ENCODE measurements around the gene TM9SF3. TPM values are rescaled to one million over a fixed set of nuclear protein-coding genes. Genes with fewer than 3 reads are reported as not detected.

Gene TM9SF3
- total and polyA plus RNA-seq, 8 donors: 28.6 to 343 (median 72.2) TPM

DNA sequence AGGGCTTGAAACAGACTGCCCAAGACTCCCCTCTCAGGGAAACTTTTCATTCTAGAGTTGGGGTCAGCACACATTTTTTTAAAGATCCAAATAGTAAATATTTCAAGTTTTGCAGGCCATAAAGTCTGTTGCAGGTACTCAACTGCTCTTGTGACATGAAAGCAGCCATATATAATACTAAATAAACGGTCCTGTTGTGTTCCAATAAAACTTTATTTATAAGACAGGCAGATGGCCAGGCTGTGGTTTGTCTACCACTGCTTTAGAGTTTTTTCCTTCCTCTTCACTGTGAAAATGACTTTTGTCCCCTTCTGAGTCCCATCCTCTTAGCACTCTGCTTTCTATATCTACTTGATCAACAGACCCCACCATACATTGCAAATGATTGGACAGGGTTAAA is 40.5 kb upstream of the TM9SF3 start:
- DNase-seq: no peak
- H3K27me3 ChIP-seq: no peaks in the 10 kb centered on the region
- peaks cover under 1 to 25% (median 18%) of the 10 kb centered on the region in 4 donors for H3K4me1 ChIP-seq
- H3K9me3 ChIP-seq: no peaks in the 10 kb centered on the region
- 83 to 98% (median 87%) methylated on average over 1 of the region's 1 CpG for WGBS, 5 donors
- TF ChIP-seq, protein P1, sequence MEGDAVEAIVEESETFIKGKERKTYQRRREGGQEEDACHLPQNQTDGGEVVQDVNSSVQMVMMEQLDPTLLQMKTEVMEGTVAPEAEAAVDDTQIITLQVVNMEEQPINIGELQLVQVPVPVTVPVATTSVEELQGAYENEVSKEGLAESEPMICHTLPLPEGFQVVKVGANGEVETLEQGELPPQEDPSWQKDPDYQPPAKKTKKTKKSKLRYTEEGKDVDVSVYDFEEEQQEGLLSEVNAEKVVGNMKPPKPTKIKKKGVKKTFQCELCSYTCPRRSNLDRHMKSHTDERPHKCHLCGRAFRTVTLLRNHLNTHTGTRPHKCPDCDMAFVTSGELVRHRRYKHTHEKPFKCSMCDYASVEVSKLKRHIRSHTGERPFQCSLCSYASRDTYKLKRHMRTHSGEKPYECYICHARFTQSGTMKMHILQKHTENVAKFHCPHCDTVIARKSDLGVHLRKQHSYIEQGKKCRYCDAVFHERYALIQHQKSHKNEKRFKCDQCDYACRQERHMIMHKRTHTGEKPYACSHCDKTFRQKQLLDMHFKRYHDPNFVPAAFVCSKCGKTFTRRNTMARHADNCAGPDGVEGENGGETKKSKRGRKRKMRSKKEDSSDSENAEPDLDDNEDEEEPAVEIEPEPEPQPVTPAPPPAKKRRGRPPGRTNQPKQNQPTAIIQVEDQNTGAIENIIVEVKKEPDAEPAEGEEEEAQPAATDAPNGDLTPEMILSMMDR (IDR thresholded peaks at IDR 0.05): no peak
- TF ChIP-seq POLR2AphosphoS5 (IDR thresholded peaks at IDR 0.05) (no peak), EP300 (IDR thresholded peaks at IDR 0.05) (no peak), POLR2A (IDR thresholded peaks at IDR 0.05) (no peak)
- H3K36me3 ChIP-seq: peaks cover 0 to 29% (median 2%) of the 10 kb centered on the region in 4 donors
- H3K4me3 ChIP-seq: no peak overlapping the region
- intact Hi-C loops (cut with DNase I; ENCODE audit: low total_unique reads): no loop called here
- no peak overlapping the region for H3K27ac ChIP-seq

DNA sequence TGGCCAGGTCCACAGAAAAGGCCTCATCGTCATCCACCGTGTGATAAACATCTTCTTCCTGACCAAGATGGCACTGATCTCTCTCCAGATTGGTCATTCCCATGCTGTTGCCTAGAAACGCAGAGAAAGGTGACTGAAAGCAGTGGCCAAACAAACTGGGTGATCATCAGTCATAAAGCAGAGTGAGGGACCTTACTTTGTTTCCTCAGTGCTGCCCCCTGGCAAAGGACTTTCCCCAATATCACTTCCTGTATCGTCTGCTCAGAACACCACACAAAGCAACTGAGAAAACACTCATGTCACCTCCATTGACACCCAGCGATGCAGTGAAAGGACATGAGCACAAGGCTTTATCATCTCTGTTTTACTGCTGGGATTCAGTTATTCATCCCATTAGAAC is 40.0 kb upstream of the TM9SF3 start:
- H3K27me3 ChIP-seq: no peaks in the 10 kb centered on the region
- DNase-seq: no peak
- H3K4me1 ChIP-seq: peaks cover 5 to 30% (median 23%) of the 10 kb centered on the region in 4 donors
- 83 to 91% (median 86%) methylated on average over 5 of the region's 5 CpGs for WGBS, 5 donors
- no peak for TF ChIP-seq EP300 (IDR thresholded peaks at IDR 0.05)
- no peak for TF ChIP-seq POLR2AphosphoS5 (IDR thresholded peaks at IDR 0.05)
- TF ChIP-seq POLR2A (IDR thresholded peaks at IDR 0.05): no peak
- TF ChIP-seq, protein P1 (IDR thresholded peaks at IDR 0.05): no peak
- no peaks in the 10 kb centered on the region for H3K9me3 ChIP-seq
- no peak overlapping the region for H3K4me3 ChIP-seq
- no peak overlapping the region for H3K27ac ChIP-seq
- intact Hi-C loops (cut with DNase I; ENCODE audit: low total_unique reads): no loop called here
- peaks cover 0 to 29% (median 2%) of the 10 kb centered on the region in 4 donors for H3K36me3 ChIP-seq

DNA sequence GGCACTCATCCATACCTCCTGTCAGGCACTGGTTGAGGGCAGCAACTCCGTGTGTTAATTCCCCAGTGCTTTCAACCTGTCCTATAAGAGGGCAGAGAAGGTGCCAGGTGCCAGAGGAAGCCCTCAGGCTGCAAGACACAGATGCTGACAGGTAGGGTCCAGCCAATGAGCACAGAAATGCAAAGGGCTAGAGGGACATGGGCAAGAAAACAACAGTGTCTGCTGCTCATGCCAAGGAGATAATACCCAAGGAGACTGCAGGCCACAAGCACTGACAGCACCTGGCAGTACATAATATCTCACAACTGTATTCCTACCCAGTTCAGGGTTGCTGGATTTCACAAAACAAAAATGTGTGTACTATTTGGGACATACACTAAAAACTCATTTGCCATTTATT is 38.4 kb upstream of the TM9SF3 start:
- H3K27ac ChIP-seq: peak overlapping the region in 1 of 5 donors; percentile 58
- no peak for TF ChIP-seq POLR2A (IDR thresholded peaks at IDR 0.05)
- TF ChIP-seq POLR2AphosphoS5 (IDR thresholded peaks at IDR 0.05): no peak
- TF ChIP-seq EP300 (IDR thresholded peaks at IDR 0.05): no peak
- TF ChIP-seq, protein P1 (IDR thresholded peaks at IDR 0.05): no peak
- intact Hi-C loops (cut with DNase I; ENCODE audit: low total_unique reads): no loop called here
- no peaks in the 10 kb centered on the region for H3K27me3 ChIP-seq
- 62 to 85% (median 71%) methylated on average over 1 of the region's 1 CpG for WGBS, 5 donors
- peaks cover 0 to 39% (median 4%) of the 10 kb centered on the region in 4 donors for H3K36me3 ChIP-seq
- no peak for DNase-seq
- no peak overlapping the region for H3K4me3 ChIP-seq
- H3K9me3 ChIP-seq: no peaks in the 10 kb centered on the region
- peaks cover 10 to 46% (median 38%) of the 10 kb centered on the region in 4 donors for H3K4me1 ChIP-seq

DNA sequence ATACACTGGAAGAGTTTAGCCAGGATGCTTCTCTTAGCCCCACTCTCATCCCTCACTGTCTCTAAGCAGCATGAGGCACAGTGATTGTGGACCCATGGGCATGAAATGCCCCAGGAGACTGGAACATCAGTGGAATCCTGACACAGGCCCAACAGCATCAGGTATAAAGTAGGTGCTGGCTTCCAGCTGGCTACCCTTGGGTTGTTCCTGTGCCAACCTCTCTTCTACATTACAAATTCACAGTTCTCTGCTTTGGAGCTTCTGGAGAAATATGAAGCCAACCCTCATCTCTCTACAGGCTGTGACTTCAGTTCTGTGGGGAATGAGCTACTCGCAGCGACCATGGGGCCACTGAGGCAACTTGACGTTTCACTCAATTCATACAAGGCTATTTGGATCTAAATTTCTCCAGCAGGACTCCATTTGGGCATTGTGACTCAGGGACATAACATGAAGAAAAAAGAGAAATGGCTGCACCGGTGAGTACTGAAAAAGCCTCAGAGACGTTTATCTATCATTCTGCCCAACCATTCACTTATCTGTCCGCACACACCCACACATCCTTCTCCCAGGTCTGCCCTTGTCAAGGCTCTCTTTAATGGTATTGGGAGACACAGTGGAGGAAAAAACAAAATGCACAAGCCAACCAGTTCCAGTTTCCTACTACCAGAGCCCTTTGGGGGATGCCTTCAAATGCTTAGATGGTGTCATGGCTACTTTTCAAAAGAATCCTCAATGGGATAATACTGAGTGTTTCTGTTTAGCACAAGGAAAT is 35.4 kb upstream of the TM9SF3 start:
- Histone ChIP-seq H3K27me3 (no peaks in the 10 kb centered on the region), H3K9me3 (no peaks in the 10 kb centered on the region), H3K36me3 (peaks cover 0 to 40% (median 5%) of the 10 kb centered on the region in 4 donors), H3K4me3 (no peak overlapping the region), H3K4me1 (peaks cover 35 to 75% (median 64%) of the 10 kb centered on the region in 4 donors), H3K27ac (peak overlapping the region; percentile 62 to 81 (median 80))
- intact Hi-C loops (cut with DNase I; ENCODE audit: low total_unique reads): no loop called here
- TF ChIP-seq POLR2AphosphoS5 (IDR thresholded peaks at IDR 0.05): peak in 1 of 3 donors; percentile 6
- TF ChIP-seq POLR2A (IDR thresholded peaks at IDR 0.05): no peak
- no peak for DNase-seq
- WGBS, 5 donors: 32 to 58% (median 49%) methylated on average over 6 of the region's 6 CpGs
